MM.1S (cell line): ENCODE measurements around the gene BRIP1.

Source experiments
- DNase-seq: peaks from one replicate; pipeline ENCODE4 v3.0.0-alpha.2; 2015
- H2AFZ ChIP-seq: fragments of 300-600 bp; sonication (generic); 2 replicates; pipeline ENCODE4 v1.6.0; 2016; ENCODE audit warnings: antibody characterized with exemption, low read length
- H3F3A ChIP-seq: fragments of 300-600 bp; sonication (generic); 2 replicates; pipeline ENCODE4 v1.6.1; 2016; ENCODE audit warnings: mild to moderate bottlenecking, antibody characterized with exemption, low read length, moderate library complexity, mixed read lengths; ENCODE audit not compliant: insufficient read depth
- H3K27ac ChIP-seq: fragments of 300-600 bp; sonication (generic); 2 replicates; pipeline ENCODE4 v1.5.1; 2016; ENCODE audit warnings: mild to moderate bottlenecking, low read length
- H3K27me3 ChIP-seq: fragments of 300-600 bp; sonication (generic); replicated peaks from 2 replicates; pipeline ENCODE4 v1.6.0; 2016; ENCODE audit warnings: low read length; ENCODE audit not compliant: insufficient read depth
- H3K36me3 ChIP-seq: fragments of 300-600 bp; sonication (generic); replicated peaks from 2 replicates; pipeline ENCODE4 v1.6.1; 2016; ENCODE audit warnings: mild to moderate bottlenecking, low read length, mixed read lengths; ENCODE audit not compliant: insufficient read depth
- H3K4me1 ChIP-seq: fragments of 300-600 bp; sonication (generic); 2 replicates; pipeline ENCODE4 v1.6.1; 2016; ENCODE audit warnings: low read length, mixed read lengths
- H3K4me2 ChIP-seq: fragments of 300-600 bp; sonication (generic); 2 replicates; pipeline ENCODE4 v1.6.0; 2016; ENCODE audit warnings: low read depth, low read length
- H3K4me3 ChIP-seq: fragments of 300-600 bp; sonication (generic); 2 replicates; pipeline ENCODE4 v1.5.1; 2016; ENCODE audit warnings: low read length, mixed read lengths
- H3K79me2 ChIP-seq: fragments of 300-600 bp; sonication (generic); 2 replicates; pipeline ENCODE4 v1.6.1; 2016; ENCODE audit warnings: mixed run types, low read length, mixed read lengths
- H3K9ac ChIP-seq: fragments of 300-600 bp; sonication (generic); 2 replicates; pipeline ENCODE4 v1.6.1; 2016; ENCODE audit warnings: low read length, mixed read lengths
- H3K9me2 ChIP-seq: fragments of 300-600 bp; sonication (generic); replicated peaks from 2 replicates; pipeline ENCODE4 v1.6.1; 2016; ENCODE audit warnings: mild to moderate bottlenecking, low read length, mixed read lengths; ENCODE audit not compliant: insufficient read depth
- H3K9me3 ChIP-seq: fragments of 300-600 bp; sonication (generic); replicated peaks from 2 replicates; pipeline ENCODE4 v1.6.1; 2016; ENCODE audit warnings: mild to moderate bottlenecking, low read length, mixed read lengths; ENCODE audit not compliant: insufficient read depth
- H4K20me1 ChIP-seq: fragments of 300-600 bp; sonication (generic); 2 replicates; pipeline ENCODE4 v1.6.1; 2016; ENCODE audit warnings: mild to moderate bottlenecking, low read length, moderate library complexity, mixed read lengths; ENCODE audit not compliant: insufficient read depth
- CTCF ChIP-seq: fragments of 300-600 bp; sonication (generic); IDR thresholded peaks from 2 replicates; pipeline ENCODE4 v1.5.1; 2016; ENCODE audit warnings: antibody characterized with exemption, low read length, mixed read lengths
- EZH2 ChIP-seq: fragments of 300-600 bp; sonication (generic); optimal IDR thresholded peaks from 2 replicates; pipeline ENCODE3; 2017; ENCODE audit warnings: low read depth, mild to moderate bottlenecking, antibody characterized with exemption, low read length, mixed read lengths
- EZH2phosphoT487 ChIP-seq: fragments of 300-600 bp; sonication (generic); IDR thresholded peaks from 2 replicates; pipeline ENCODE4 v1.6.1; 2018; ENCODE audit warnings: antibody characterized with exemption, low read length

The BRIP1 gene

GRCh38 chr17:61759362-61759761 is 104.0 kb downstream of the BRIP1 start:
- H3K79me2 ChIP-seq, result no peaks in the 10 kb centered on the region
- H3K4me2 ChIP-seq, result no peak overlapping the region
- H3K36me3 ChIP-seq, result no peaks in the 10 kb centered on the region
- H3K9me3 ChIP-seq, result no peaks in the 10 kb centered on the region
- H3K4me1 ChIP-seq, result peaks cover 7% of the 10 kb centered on the region
- no peaks in the 10 kb centered on the region; the same call in 1 of the 2 replicates for H4K20me1 ChIP-seq
- H3K27me3 ChIP-seq, result no peaks in the 10 kb centered on the region
- no peaks in the 10 kb centered on the region for H3K9me2 ChIP-seq
- H3K27ac ChIP-seq, result no peak overlapping the region
- no peak for DNase-seq
- H2AFZ ChIP-seq, result no peak overlapping the region
- no peak overlapping the region for H3K4me3 ChIP-seq
- peaks cover 6% of the 10 kb centered on the region for H3F3A ChIP-seq
- TF ChIP-seq EZH2phosphoT487 (no peak), CTCF (no peak), EZH2 (no peak)
- H3K9ac ChIP-seq, result no peak overlapping the region

- H3K9me3 ChIP-seq, result no peaks in the 10 kb centered on the region
- H3K4me2 ChIP-seq, result no peak overlapping the region
- no peaks in the 10 kb centered on the region; the same call in 1 of the 2 replicates for H4K20me1 ChIP-seq
- no peaks in the 10 kb centered on the region for H3K9me2 ChIP-seq
- H3K27me3 ChIP-seq, result no peaks in the 10 kb centered on the region
- H3K4me3 ChIP-seq, result no peak overlapping the region
- peaks cover 7% of the 10 kb centered on the region for H3K4me1 ChIP-seq
- H3K27ac ChIP-seq, result no peak overlapping the region
- H3F3A ChIP-seq, result peaks cover 6% of the 10 kb centered on the region
- DNase-seq, result no peak
- H2AFZ ChIP-seq, result no peak overlapping the region
- TF ChIP-seq EZH2phosphoT487, result no peak
- no peak for TF ChIP-seq CTCF
- no peak for TF ChIP-seq EZH2
- no peak overlapping the region for H3K9ac ChIP-seq
- H3K79me2 ChIP-seq, result no peaks in the 10 kb centered on the region
- H3K36me3 ChIP-seq, result no peaks in the 10 kb centered on the region
These were observed 104.9 kb downstream of the BRIP1 start for GRCh38 chr17:61758430-61758829.

- DNase-seq, result peak; percentile 89
- Histone ChIP-seq H3K9me2 (no peaks in the 10 kb centered on the region), H3K4me3 (no peak overlapping the region), H4K20me1 (no peaks in the 10 kb centered on the region; the same call in 1 of the 2 replicates), H2AFZ (no peak overlapping the region), H3K36me3 (no peaks in the 10 kb centered on the region), H3K79me2 (no peaks in the 10 kb centered on the region), H3K9me3 (no peaks in the 10 kb centered on the region), H3K4me1 (peaks cover 7% of the 10 kb centered on the region), H3K27me3 (no peaks in the 10 kb centered on the region), H3K27ac (no peak overlapping the region), H3K4me2 (peak overlapping the region; percentile 24; the same call in 1 of the 2 replicates), H3K9ac (no peak overlapping the region), H3F3A (peaks cover 6% of the 10 kb centered on the region)
- TF ChIP-seq EZH2, result no peak
- no peak for TF ChIP-seq CTCF
- TF ChIP-seq EZH2phosphoT487, result no peak
These were observed 106.2 kb downstream of the BRIP1 start for GRCh38 chr17:61757168-61757567.
